Loucy (cell line): ENCODE data around the gene CFHR5.

Source experiments
- EZH2phosphoT487 ChIP-seq: fragments of 200-600 bp; IDR thresholded peaks from 2 replicates; pipeline ENCODE4 v1.6.1; 2018; ENCODE audit warnings: antibody characterized with exemption, mild to moderate bottlenecking, moderate library complexity, borderline replicate concordance
- TF ChIP-seq, protein P1 (sequence below): fragments of 200-600 bp; sonication (generic); conservative IDR thresholded peaks from 2 replicates; pipeline ENCODE4 v1.5.1; 2014; ENCODE audit warnings: mild to moderate bottlenecking, antibody characterized with exemption, low read length

- TF ChIP-seq, protein P1, sequence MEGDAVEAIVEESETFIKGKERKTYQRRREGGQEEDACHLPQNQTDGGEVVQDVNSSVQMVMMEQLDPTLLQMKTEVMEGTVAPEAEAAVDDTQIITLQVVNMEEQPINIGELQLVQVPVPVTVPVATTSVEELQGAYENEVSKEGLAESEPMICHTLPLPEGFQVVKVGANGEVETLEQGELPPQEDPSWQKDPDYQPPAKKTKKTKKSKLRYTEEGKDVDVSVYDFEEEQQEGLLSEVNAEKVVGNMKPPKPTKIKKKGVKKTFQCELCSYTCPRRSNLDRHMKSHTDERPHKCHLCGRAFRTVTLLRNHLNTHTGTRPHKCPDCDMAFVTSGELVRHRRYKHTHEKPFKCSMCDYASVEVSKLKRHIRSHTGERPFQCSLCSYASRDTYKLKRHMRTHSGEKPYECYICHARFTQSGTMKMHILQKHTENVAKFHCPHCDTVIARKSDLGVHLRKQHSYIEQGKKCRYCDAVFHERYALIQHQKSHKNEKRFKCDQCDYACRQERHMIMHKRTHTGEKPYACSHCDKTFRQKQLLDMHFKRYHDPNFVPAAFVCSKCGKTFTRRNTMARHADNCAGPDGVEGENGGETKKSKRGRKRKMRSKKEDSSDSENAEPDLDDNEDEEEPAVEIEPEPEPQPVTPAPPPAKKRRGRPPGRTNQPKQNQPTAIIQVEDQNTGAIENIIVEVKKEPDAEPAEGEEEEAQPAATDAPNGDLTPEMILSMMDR = no peak
- no peak for TF ChIP-seq EZH2phosphoT487
These were observed 16.5 kb upstream of the CFHR5 start for GRCh38 chr1:196960854-196961253.
